PC-3 (cell line): ENCODE data around the gene ZKSCAN5.

Experiments used
- EZH2phosphoT487 ChIP-seq: fragments of 300-600 bp; sonication (generic); IDR thresholded peaks from 2 replicates; pipeline ENCODE4 v1.6.1; 2018; ENCODE audit warnings: mild to moderate bottlenecking, antibody characterized with exemption, low read length, borderline replicate concordance
- TF ChIP-seq, protein P1 (sequence below): fragments of 300-600 bp; sonication (generic); conservative IDR thresholded peaks from 2 replicates; pipeline ENCODE4 v1.5.1; 2017; ENCODE audit warnings: antibody characterized with exemption, low read depth, mild to moderate bottlenecking, low read length

DNA sequence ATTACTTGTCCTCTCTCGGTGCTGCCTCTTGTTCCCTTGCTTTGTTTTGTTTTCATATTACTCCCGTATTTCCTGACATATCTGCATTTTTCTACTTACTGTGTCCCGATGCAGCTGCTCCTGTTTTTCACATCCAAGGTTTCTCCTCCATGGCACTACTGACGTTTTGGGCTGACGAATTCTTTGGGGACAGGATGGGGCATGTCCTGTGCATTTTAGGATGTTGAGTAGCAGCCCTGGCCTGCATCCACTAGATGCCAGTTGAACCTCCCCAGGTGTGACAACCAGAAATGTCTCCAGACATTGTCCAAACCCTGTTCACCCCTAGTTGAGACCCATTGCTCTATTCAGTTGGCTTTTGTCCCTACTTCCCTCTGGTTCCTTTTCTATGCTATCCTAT, 19.4 kb upstream of the ZKSCAN5 start:
- no peak for TF ChIP-seq EZH2phosphoT487
- TF ChIP-seq, protein P1, sequence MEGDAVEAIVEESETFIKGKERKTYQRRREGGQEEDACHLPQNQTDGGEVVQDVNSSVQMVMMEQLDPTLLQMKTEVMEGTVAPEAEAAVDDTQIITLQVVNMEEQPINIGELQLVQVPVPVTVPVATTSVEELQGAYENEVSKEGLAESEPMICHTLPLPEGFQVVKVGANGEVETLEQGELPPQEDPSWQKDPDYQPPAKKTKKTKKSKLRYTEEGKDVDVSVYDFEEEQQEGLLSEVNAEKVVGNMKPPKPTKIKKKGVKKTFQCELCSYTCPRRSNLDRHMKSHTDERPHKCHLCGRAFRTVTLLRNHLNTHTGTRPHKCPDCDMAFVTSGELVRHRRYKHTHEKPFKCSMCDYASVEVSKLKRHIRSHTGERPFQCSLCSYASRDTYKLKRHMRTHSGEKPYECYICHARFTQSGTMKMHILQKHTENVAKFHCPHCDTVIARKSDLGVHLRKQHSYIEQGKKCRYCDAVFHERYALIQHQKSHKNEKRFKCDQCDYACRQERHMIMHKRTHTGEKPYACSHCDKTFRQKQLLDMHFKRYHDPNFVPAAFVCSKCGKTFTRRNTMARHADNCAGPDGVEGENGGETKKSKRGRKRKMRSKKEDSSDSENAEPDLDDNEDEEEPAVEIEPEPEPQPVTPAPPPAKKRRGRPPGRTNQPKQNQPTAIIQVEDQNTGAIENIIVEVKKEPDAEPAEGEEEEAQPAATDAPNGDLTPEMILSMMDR: no peak
